RWPE1 (cell line): ENCODE data around the gene SLC17A2.

Experiments
- CTCF ChIA-PET: fragments of 350-600 bp; sonication (Branson Sonifier 250); formaldehyde crosslinking; extraction: SDS; loops from one replicate; lab custom pipeline; 2021; lab: Yijun Ruan, JAX
- POLR2A ChIA-PET: fragments of 400-600 bp; formaldehyde crosslinking; extraction: SDS; loops from one replicate; lab custom pipeline; 2020; ENCODE audit warnings: antibody characterized with exemption; ENCODE audit not compliant: low non-redundant PET; lab: Yijun Ruan, JAX
- DNase-seq: peaks from one replicate; pipeline ENCODE4 v3.0.0; 2012; ENCODE audit warnings: low spot score
- H3K27ac ChIP-seq: fragments of 450-650 bp; 2 replicates; pipeline ENCODE4 v1.5.1; 2017
- TF ChIP-seq, protein P1 (sequence below): fragments of 450-650 bp; conservative IDR thresholded peaks from 2 replicates; pipeline ENCODE4 v1.5.1; 2017; ENCODE audit warnings: low read depth, mild to moderate bottlenecking

The SLC17A2 gene, protein sequence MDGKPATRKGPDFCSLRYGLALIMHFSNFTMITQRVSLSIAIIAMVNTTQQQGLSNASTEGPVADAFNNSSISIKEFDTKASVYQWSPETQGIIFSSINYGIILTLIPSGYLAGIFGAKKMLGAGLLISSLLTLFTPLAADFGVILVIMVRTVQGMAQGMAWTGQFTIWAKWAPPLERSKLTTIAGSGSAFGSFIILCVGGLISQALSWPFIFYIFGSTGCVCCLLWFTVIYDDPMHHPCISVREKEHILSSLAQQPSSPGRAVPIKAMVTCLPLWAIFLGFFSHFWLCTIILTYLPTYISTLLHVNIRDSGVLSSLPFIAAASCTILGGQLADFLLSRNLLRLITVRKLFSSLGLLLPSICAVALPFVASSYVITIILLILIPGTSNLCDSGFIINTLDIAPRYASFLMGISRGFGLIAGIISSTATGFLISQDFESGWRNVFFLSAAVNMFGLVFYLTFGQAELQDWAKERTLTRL

DNA sequence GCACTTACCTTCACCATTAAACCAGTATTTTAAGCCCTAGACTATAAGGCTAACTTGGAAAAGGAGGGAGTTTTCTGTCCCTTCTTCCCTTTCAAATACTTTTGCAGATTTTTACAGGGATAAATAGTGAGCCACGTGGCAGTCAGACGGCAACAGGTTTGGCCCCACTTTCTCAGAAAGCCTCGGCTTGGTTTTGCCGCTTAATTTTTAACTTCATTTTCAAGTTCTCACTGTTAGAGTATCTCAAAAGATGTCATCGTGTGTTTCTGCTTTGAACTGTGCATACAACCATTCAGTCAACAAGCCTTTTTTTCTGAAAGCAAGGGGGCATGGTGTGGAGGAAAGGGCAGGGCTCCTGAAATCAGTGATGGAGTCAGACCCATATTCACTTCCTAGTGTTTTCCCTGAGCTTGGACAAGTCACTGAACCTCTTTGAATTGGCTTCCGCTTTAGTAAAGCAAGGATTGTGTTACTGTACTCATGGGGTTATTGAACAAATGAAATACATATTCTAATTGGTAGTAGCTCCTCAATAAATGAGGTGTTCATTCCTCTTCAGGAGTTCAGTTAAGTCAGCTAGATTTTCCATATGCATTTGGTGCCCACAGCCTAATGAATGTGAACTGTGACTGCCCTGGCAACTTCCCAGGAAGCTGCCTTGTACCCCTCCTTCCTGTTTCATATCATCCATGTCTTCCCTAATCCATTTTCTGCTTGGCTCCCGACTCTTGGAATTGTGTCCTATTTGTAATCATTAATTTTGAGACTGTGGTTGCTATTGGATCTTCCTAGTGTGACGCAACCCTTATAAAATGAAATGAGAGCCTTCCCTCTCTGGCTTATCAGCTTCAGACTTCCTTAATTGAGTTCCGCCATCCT is at the start of gene SLC17A2:
TSS of gene SLC17A2 (minus strand) at position 160 of the 879 bp plus-strand sequence. CDS start 4,895 bp downstream, outside the sequence.
- no peak within 1 kb of the TSS for H3K27ac ChIP-seq
- TF ChIP-seq, protein P1, sequence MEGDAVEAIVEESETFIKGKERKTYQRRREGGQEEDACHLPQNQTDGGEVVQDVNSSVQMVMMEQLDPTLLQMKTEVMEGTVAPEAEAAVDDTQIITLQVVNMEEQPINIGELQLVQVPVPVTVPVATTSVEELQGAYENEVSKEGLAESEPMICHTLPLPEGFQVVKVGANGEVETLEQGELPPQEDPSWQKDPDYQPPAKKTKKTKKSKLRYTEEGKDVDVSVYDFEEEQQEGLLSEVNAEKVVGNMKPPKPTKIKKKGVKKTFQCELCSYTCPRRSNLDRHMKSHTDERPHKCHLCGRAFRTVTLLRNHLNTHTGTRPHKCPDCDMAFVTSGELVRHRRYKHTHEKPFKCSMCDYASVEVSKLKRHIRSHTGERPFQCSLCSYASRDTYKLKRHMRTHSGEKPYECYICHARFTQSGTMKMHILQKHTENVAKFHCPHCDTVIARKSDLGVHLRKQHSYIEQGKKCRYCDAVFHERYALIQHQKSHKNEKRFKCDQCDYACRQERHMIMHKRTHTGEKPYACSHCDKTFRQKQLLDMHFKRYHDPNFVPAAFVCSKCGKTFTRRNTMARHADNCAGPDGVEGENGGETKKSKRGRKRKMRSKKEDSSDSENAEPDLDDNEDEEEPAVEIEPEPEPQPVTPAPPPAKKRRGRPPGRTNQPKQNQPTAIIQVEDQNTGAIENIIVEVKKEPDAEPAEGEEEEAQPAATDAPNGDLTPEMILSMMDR, result no peak
- POLR2A ChIA-PET, result no interaction called here
- no peak for DNase-seq
- CTCF ChIA-PET, result no interaction called here

DNA sequence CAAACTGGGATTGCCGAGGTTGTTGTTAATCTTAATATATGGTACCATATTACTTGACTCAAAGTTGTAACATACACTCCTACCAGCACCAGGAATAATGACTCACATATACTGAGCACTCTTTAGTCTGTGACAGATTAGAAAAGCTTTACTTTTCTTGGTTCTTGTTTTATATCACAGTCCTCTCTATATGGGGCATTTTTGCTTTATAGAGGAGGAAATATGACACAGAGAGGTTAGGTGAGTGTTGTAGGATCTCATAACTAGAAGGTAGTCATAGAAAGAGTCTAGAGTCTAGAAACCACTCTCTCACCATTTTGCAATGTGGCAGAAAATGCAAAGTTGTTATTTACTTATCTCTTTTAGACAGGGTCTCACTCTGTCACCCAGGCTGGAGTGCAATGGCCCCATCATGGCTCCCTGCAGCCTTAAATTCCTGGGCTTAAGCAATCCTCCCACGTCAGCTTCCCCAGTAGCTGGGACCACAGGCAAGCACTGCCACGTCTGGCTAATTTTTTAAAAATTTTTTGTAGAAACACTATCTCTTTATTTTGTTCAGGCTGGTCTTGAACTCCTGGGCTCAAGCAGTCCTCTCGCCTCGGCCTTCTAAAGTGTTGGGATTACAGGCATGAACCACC is 45.6 kb upstream of the SLC17A2 start:
- no peak for DNase-seq
- POLR2A ChIA-PET, result no interaction called here
- TF ChIP-seq, protein P1, result no peak
- H3K27ac ChIP-seq, result no peak overlapping the region
- CTCF ChIA-PET, result no interaction called here

DNA sequence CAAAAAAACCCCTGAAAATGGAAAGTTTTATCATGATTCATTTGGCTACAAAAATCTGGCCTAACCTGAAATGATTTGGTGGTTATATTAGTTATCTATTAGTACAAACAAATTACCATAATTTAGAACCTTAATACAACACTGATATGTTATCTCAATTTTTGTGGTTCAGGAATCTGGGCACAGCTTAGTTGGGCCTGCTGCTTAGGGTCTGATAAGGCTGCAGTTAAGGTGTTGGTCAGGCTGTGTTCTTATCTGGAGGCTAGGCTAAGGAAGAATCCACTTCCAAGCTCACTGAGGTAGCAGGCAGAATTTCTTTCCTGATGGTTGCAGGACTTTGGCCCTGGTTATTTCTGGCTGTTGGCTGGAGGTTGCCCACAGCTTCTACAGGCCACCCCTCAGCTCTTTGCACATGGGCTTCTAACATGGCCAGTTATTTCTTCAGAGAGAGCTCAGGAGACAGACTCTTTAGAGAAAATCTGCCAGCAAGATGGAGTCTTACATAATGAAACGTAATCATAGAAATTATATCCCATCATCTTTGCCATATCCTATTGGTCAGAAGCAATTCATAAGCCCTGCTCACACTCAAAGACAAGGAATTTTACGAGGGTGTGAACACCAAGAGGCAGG is 43.5 kb upstream of the SLC17A2 start:
- TF ChIP-seq, protein P1, result no peak
- no peak overlapping the region for H3K27ac ChIP-seq
- no peak for DNase-seq
- CTCF ChIA-PET, result interaction anchor here (1.9 kb wide), 1 partner anchor 18 kb away, joined by 6 read pairs; no protein-coding TSS in a partner anchor
- POLR2A ChIA-PET, result no interaction called here

DNA sequence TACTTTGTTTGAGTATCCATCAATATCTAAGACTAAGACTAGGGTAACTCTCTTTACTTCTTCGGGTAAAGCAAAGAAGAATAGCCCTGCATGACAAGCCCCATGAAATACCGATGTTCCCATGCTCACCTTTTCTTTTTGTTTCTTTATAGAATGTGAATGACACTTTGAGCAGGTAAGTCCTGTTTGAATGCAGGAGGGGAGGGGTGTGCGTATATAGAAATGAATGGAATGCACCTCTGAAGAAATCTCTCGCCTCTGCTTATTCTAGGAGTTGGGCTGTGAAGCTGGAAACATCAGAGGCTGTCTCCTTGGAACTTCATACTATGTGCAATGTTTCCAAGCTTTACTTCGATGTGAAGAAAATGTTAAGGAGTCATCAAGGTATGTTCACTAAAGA is 42.4 kb upstream of the SLC17A2 start:
- TF ChIP-seq, protein P1, result no peak
- CTCF ChIA-PET, result no interaction called here
- H3K27ac ChIP-seq, result no peak overlapping the region
- POLR2A ChIA-PET, result no interaction called here
- DNase-seq, result no peak

DNA sequence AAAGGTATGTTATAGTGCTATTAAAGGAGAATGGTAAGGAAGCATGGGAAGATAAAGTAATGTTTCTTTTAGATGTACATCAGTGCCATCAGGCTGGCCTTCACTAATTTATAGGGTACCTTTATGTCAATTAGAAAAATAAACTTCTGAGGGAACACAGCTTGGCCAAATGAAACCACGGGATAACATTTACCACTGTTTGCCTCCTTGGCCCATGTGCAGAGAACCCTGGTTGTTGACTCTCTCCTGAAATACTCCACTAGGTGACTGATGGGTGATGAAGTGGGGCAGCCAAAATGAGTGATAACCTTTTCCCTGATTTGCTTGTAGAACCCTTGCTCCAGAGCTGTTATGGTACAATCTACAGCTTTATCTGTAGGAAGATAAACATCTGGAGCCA is 41.6 kb upstream of the SLC17A2 start:
- DNase-seq, result no peak
- ChIA-PET POLR2A (no interaction called here), CTCF (interaction anchor here (0.5 to 0.6 kb wide), 2 partner anchors 20 to 1537 kb away, joined by 4 read pairs; no protein-coding TSS in a partner anchor)
- no peak overlapping the region for H3K27ac ChIP-seq
- TF ChIP-seq, protein P1, result no peak
